ENCODE data around the gene CCNY.
"Not testable (repeated sequence)": the region's sequence is repeated elsewhere in the genome, so short reads cannot be mapped to it uniquely, and the experiment has no call there.

CCNY gene

DNA sequence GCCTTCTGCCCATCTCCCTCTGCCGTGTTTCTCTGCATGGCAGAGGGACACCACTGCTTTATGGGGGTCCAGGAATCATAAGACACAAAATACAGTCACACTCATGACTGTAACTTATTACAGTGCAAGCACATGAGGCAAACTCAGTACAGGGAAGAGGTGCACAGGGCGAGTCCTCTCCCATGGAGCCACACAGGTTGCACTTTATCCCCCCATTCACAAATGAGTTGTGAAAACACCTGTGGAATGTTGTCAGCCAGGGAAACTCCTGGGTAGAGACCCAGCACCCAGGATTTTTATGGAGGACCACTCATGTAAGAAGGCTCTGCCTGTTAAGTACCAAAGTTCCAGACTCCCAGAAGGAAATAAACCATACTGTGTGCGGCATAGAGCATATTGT, 161.6 kb downstream of the CCNY start:
- DNase-seq = no peak

DNA sequence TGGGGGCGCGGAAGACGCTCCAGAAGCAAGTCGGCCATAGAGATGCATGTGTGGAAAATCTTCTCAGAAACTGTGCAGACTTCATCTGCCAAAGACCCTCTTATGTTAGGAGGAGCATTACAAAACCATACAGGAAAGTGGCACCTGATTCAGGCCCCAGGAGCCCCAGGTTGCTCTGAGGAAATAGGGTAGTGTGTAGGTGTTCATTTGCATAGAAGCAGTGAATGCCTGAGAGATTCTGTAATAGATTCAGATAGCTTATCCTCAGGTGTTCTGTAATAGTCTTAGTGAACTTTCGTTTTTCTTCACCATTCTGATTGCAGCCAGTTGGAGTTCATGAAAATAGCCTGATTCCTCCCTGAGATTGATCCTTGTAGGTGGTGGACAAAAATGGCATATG, 162.4 kb downstream of the CCNY start:
- DNase-seq = no peak

DNA sequence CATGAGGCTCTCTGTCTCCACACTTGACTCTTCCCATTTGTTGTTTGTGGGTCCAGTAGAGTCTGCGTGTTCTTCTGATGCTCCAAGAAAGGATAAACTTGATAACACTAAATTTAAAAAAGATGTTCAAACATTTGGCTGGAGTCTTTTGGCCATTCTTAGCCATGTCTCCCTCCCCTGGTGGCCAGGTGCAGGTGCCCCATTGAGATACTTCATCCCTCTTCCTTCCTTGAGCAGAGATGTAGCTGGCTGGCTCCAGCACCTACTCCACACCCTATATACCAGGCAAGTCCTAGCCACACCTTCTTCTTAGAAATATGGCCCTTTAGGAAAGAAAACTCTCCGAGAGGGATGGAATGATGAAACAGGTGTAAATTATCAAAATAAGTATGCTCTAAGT, 165.6 kb downstream of the CCNY start:
- DNase-seq = no peak

DNA sequence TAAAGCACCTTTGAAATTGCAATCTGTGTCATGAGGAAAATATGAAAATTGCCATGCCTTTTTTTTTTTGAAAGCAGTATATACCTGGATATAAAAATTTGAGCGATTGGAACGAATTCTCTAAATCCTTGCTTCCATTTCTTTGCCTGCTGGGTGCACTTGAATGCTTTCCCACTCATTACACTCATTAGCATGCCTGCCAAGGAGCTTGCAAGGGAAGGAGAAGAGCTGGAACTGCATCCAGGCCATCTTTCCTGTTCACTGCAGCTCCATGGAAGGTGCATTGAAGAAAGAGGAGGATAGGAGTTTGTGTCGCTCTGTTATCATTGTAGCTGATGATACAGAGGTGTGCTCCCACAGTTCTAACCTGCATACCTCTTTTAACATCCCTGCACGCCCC, 166.4 kb downstream of the CCNY start:
- no peak for DNase-seq

DNA sequence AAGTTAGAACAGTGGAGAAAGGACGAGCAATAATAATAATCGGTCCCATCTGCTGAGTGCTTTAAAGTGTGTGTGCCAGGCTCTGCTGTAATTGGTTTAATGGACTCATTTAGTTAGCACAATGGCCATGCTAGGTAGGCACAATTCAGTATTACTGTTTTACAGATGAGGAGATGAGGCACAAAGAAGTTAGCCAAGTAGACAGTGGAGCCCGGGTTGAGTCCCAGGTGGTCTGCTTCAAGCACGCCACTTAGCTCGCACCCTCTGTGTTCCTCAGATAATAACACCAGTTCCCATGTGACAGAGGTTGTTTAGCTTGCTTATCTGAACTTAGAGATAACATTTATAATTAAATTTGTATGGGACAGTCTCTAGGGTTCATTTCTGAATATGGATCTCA, 167.3 kb downstream of the CCNY start:
- DNase-seq = no peak

DNA sequence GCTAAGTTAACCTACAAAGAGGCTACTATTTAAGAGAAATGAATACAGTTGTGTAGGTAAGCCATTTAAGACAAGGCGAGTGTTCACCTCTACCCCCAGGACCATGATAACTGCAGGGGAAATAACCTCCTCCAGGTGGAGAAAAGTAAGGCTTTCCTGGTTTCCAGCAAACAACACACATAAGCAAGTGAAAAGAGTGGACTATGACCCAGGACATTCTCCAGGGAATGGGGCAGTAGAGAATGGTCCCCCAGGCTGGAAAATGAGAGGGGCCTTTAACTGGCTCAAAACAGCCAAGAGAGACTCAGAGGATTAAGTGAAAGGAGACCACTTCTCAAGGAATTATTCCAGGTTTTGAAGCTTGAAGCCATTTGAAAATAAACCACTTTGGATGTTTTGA, 167.8 kb downstream of the CCNY start:
- no peak for DNase-seq

DNA sequence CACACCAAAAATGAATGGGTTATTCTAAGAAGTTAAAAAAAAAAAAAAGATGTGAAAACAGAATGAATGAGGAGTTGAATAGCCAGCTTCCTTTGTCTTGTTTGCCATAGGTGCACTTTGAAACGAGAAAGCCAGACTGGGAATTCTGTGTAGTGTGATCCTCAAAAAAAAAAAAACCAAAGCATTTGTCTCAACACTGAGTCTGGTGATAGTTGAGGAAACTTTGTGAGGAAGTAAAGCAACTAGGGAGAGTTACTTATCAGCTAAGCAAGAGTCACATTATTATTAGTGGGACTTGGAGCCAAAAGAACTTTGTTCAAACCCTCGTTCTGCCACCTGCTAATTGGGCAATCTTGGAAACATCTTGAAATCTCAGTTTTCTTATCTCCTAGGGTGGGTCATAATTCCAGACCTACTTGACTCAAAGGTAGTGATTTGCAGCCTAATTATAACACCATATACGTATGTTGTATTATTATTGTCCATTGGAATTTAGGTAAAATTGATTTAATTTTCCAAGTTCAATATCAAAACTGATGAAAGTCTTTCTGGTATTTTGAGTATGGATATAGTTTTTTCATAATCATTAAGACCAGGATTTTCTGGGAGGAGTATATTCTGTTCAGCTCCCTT, 169.0 kb downstream of the CCNY start:
- DNase-seq = no peak

DNA sequence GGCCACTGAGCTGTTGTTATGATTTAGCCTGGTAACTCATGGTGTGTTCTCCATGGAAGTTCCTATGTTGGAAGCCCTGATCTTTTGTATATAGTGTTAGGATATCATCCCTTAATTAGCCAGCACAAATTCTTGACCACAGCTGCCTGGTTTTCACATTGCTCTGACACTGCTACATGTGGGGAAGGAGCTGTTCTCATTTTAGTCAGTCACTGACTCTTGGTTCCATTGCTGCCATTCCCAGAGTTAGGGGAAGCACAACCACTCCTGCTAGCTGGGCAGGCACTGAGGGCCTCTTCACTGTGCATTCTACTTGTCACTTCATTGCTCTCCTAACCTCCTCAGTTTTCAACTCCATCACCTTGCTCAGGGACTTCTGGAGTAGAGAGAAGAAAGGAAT, 170.4 kb downstream of the CCNY start:
- DNase-seq = no peak

DNA sequence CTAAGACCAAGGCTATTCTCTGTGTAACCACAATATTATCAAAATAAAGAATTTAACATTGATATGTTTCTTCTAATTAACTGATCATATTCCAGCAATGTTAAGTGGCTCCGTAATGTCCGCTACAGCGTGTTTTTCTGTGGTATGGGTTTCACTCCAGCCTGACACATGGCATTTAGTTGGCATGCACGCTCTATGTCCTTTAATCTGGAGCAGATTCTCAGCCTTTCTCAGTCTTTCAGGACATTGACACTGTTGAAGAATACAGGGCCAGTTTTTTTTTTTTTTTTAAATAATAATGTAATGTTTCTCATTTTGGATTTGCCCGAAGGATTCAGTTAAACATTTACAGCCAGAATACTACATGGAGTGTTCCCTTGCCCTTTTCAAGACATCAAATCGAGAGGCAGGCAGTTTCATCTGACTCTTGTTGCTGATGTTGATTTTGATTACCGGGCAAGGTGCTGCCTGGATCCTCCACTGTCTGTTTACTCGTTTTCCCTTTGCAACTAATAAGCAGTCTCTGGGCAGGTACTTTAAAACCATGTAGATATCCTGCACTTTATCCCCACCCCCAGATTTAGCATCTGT, 171.3 kb downstream of the CCNY start:
- no peak for DNase-seq

DNA sequence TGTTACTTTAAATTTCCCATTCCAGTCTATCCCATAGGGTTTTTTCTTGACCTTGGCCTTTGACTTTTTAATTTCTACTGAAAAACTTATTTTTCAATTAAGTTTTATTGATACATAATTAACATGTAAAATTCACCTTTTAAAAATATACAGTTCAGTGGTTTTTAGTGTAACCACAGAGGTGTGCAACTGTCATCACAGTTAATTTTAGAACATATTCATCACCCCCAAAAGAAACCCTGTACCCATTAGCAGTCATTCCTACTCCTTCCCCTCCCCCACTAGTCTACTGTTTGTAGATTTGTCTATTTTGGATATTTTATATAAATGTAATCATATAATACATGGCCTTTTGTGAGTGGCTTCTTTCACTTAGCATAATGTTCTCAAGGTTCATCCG, 172.3 kb downstream of the CCNY start:
- no peak for DNase-seq

DNA sequence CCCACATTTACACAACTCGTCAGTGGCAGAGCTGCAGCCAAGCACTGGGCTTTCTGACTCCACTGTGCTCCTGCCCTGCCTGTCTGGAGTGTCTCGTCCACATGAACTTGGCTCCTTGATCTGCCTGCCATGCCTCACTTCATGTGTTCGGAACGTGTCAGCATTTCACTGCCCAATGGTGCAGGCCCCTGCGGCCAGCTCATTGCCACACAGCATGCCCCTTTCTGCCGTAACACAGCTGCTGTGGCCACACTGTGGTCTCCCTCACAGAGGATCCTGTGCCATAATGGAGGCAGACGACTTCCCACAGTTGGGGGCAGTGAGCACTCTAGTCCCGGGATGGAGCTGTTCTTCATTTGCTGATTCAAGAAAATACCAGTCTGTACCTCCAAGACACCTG, 174.6 kb downstream of the CCNY start:
- DNase-seq = no peak

DNA sequence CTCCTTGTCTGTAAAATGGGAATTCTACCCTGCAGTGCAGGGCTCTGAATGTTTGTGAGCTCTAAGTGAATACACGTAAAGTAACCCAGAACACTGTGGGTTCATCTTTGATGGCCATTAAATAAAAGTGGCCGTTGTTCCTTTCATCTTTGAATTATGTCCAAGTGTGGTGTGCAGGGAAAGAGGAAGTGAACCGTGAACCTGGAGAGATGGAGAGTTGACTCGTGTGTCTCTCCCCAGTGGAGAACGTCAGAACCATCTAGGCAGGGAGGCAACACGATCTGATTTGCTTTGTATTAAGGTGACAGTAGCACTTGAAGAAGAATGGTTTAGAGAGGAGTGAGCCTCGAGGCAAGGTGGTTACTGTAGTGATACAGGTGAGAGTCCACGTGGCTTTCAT, 175.3 kb downstream of the CCNY start:
- DNase-seq = no peak

DNA sequence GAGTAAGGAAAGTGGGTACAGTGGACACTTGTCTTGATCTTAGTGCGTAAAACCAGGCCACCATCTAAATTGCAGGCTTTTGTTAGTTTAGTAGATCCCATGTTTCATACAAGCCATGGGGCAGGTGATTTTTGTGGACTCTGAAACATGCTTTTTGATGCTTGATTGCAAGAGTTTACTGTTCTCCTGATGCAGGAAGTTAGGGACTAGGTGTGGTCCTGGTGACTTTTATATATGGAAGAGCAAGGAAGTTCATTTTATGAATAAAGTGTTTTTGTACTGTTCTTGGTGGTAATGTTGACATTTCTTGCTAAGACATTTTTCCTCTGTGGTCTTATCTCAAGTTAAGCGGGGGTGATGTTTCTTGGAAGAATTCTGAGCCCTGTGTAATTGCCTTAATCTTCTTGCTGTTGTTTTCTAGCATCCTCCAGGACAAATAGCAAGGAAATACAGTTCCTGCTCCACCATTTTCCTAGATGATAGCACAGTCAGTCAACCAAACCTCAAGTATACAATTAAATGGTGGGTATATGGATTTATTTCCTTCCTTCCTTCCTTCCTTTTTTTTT, 179.9 kb downstream of the CCNY start:
- no peak for DNase-seq

DNA sequence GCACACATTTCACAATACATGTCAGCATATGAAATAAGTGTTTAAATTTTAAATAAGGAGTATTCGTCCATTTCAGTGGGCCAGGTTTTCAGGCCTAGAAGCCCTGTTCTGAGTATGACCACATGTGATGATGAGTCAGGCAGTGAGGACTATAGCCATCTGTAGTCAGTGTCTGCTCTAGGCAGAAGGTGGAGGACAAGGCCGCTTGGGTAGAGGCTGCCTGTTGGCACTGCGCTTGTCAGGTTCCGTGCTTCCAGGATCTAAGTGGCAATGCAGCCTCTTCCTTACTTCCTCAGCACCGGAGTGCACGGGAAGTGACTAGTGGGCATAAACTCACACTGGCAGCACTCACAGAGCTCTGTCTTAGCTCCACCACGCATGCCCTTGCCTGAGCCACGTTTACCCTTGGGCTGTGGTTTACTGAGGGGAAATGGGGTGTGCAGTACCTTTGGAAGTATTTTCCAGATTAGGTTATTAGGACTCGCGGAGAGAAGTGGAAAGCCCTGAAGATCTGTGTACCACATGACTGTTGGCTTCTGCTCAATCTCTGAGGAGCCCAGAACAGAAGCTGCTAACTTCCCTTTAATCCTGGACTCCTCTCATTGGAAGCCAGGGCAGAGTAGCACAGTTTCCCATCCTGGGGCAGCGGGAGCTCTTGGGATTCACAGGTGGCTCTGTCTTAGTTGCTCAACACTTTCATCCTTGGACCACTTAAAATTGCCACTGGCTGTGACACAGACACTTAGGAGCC, 181.3 kb downstream of the CCNY start:
- no peak for DNase-seq

DNA sequence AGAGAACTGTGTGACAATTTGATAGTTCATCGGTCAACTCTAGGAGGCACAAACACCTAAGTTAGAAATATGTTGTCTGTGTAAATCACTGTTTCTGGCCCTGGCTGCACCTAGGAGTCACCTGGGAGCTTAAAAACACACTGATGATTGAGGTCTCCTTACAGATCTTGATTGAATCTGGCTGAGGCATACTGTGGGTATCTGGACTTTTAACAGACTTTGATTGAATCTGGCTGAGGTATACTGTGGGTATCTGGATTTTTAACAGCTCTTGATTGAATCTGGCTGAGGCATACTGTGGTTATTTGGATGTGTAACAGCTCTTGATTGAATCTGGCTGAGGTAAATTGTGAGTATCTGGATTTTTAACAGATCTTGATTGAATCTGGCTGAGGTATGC, 181.9 kb downstream of the CCNY start:
- DNase-seq = not testable (repeated sequence)

DNA sequence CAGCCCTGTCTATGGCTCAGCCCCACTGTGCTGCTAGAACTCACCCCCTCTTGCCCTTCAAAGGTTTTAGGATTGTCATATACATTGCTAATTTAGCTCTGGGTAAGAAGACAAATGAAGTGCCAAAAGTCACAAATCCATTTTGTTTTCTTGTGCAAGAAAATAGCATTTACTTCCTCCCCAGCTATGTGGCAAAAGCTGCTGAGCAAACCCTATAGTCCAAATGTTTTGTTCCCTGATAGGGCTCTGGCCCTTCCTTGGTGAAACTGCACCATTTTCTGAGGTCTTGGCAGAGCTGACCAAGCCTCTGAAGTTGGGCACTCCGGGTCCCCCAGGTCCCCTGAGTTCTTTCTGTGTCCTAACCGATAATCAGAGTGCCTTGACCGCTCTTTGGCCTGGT, 184.7 kb downstream of the CCNY start:
- no peak for DNase-seq

DNA sequence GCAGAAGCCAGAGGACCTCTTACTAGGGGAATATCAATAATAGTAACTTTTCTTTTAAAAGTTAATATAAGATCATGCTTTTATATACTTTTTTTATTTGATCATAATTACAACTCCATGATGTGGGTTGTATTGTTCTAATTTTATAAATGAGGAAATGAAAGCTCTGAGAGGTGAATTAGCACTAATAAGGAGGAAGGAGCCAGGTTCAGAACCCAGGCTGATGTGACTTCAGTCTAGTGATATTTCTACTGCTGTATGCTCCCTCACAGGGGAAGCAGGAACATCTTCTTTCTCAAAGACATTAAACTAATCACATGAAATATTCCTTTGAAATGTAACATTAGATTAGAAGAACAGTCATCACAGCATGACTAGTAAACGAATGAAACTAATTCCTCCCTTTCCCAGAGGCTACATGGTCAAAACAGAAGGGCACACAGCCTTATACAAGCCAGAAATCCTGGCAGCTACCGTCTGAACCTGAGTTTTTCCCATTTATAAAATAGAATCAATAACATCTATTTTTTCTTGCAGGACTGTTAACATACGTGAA, 187.4 kb downstream of the CCNY start:
- no peak for DNase-seq

DNA sequence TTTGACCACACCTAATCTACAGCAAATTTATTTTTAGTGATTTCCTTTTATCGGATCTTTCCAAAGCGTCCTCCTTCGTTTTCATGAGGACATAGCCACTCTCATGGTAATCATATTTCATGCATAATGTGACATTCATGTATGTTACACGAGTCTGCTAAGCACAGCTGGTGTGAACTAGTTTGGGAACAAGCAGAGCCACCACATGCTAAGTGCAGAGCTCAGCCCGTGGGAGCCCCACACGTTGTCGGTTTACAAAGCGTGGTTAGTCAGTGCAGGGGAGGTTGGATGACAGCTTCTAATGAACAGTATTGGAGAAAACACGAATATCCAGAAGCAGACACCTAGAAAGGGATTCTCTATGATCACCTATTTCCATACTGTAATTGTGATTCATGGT, 190.4 kb downstream of the CCNY start:
- no peak for DNase-seq

DNA sequence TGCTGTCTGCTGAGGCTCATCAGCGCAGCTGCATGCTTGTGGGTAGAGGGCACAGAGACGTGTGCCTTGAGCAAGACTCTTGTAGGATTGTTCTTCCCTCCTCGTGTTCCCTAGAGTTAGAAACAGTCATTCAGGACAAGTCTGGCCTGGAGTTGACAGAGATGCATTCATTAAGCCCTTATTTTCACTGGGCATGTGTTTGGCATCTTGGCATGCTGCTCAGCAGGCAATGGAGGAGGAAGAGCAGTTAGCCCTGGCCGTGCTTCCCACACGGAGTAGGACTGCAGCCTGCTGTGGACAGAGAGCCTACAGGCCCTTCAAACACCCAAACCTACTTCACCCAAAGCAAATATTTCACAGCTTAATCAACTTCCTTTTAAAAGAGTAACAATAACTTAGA, 195.8 kb downstream of the CCNY start:
- DNase-seq = no peak

DNA sequence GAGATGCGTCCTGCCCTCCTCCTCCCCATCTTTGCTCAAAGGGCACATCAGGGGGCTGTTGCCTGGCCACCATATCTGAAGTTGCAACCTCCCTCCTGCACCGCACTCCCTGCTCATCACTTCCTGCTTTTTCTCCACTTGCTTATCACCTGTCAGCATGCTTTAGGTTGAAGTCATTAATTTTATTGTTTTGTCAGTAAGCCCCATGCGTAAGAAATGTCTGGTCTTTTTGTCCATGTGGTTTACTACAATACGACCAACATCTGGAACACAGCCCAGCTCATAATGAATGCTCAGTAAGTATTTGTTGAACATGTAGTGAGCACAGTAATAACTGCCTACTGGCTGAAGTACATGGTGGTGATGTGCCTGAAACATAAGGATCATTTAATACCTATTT, 197.3 kb downstream of the CCNY start:
- DNase-seq = no peak

DNA sequence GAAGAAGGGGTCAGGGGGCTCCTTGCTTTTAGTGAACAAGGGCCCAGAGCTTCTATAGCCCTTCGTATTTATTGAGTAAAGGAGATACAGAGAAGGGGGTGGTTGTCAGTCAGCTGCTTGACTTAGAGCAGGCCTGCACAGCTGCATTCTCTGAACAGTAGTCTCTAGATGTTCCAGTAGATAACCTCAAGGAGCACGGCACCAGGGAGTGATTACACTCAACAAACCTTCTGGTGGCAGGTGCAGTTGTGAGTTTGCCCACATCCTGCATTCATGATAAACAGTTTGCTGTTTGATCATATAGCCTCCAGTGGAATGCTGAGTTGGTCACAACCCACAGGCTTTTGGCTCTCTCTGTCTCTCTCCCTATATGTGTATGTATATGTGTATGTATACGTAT, 198.8 kb downstream of the CCNY start:
- DNase-seq = no peak

DNA sequence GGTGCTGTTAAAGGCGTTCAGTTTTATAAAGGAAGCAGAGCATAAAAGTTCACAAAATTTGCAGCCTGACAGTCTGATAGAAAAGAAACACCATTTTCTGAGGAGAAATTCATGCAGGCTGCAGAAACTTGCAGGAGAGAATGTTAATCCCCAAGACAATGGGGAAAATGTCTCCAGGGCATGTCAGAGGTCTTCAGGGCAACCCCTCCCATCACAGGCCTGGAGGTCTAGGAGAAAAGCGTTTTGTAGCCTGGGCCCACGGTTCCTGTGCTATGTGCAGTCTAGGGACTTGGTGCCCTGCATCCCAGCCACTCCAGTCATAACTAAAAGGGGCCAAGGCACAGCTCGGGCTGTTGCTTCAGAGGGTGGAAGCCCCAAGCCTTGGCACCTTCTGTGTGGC, 200.5 kb downstream of the CCNY start:
- no peak for DNase-seq

DNA sequence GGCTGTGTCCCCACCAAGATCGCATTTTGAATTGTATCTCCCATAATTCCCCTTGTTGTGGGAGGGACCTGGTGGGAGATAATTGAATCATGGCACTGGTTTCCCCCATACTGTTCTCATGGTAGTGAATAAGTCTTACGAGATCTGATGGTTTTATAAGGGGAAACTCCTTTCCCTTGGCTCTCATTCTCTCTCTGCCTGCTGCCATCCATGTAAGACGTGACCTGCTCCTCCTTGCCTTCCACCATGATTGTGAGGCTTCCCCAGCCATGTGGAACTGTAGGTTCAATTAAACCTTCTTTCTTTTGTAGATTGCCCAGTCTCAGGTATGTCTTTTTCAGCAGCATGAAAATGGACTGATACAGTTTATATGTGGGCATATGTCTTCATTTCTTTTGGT, 201.6 kb downstream of the CCNY start:
- DNase-seq = not testable (repeated sequence)

All from activated T-cell treated with anti-CD3 and anti-CD28 coated beads, Interleukin-2, amount 50 U/mL, for 1 hour (primary cell).